GM23338 (cell line): ENCODE measurements around the gene C19orf81. TPM values are rescaled to one million over a fixed set of nuclear protein-coding genes. Genes with fewer than 3 reads are reported as not detected.
"Not testable (repeated sequence)": the region's sequence is repeated elsewhere in the genome, so short reads cannot be mapped to it uniquely, and the experiment has no call there.

Experiments
- ATAC-seq: fragments of 200-7000 bp; cut with Tn5 transposase; 3 replicates; pipeline ENCODE4 v1.9.1; 2020
- DNase-seq: peaks from one replicate; pipeline ENCODE4 v3.0.0-alpha.2; 2015; ENCODE audit warnings: low spot score
- H2AFZ ChIP-seq: fragments of 200-600 bp; sonication (generic); 2 replicates; pipeline ENCODE4 v1.8.0; 2016; ENCODE audit warnings: antibody characterized with exemption, mild to moderate bottlenecking, moderate library complexity
- H3F3A ChIP-seq: fragments of 200-600 bp; sonication (generic); replicated peaks from 2 replicates; pipeline ENCODE4 v1.8.0; 2017; ENCODE audit warnings: antibody characterized with exemption, mixed run types, low read depth
- H3K27ac ChIP-seq: fragments of 200-600 bp; sonication (generic); 2 replicates; pipeline ENCODE4 v1.6.1; 2016; ENCODE audit warnings: low read depth
- H3K27me3 ChIP-seq: fragments of 200-600 bp; sonication (generic); 2 replicates; pipeline ENCODE4 v1.8.0; 2016; ENCODE audit warnings: mild to moderate bottlenecking, mixed run types, moderate library complexity; ENCODE audit not compliant: insufficient read depth
- H3K36me3 ChIP-seq: fragments of 200-600 bp; sonication (generic); 2 replicates; pipeline ENCODE4 v1.8.0; 2016; ENCODE audit warnings: mild to moderate bottlenecking; ENCODE audit not compliant: insufficient read depth
- H3K4me1 ChIP-seq: fragments of 200-600 bp; sonication (generic); 2 replicates; pipeline ENCODE4 v1.8.0; 2016; ENCODE audit warnings: mild to moderate bottlenecking, moderate library complexity; ENCODE audit not compliant: insufficient read depth
- H3K4me2 ChIP-seq: fragments of 200-600 bp; sonication (generic); 2 replicates; pipeline ENCODE4 v1.7.1; 2017; ENCODE audit warnings: mixed run types
- H3K4me3 ChIP-seq: fragments of 200-600 bp; sonication (generic); 2 replicates; pipeline ENCODE4 v1.6.1; 2016; ENCODE audit warnings: mixed run types
- H3K79me2 ChIP-seq: fragments of 200-600 bp; sonication (generic); replicated peaks from 2 replicates; pipeline ENCODE4 v1.8.0; 2017; ENCODE audit warnings: mild to moderate bottlenecking; ENCODE audit not compliant: insufficient read depth
- H3K9me2 ChIP-seq: fragments of 200-600 bp; sonication (generic); 2 replicates; pipeline ENCODE4 v1.8.0; 2017; ENCODE audit not compliant: insufficient read depth
- H4K20me1 ChIP-seq: fragments of 200-600 bp; sonication (generic); replicated peaks from 2 replicates; pipeline ENCODE4 v1.8.0; 2017; ENCODE audit warnings: mild to moderate bottlenecking; ENCODE audit not compliant: insufficient read depth
- H3K27ac Mint-ChIP-seq: 2 replicates; pipeline ENCODE4 v1.8.0; 2020; ENCODE audit warnings: inconsistent platforms, mild to moderate bottlenecking, moderate library complexity, mixed read lengths
- H3K27me3 Mint-ChIP-seq: 3 replicates; pipeline ENCODE4 v1.8.0; 2022; ENCODE audit warnings: low read depth, mild to moderate bottlenecking, moderate library complexity, mixed read lengths, inconsistent platforms; ENCODE audit not compliant: insufficient read depth, poor library complexity
- H3K36me3 Mint-ChIP-seq: 3 replicates; pipeline ENCODE4 v1.8.0; 2021; ENCODE audit warnings: low read depth, mild to moderate bottlenecking, inconsistent platforms, moderate library complexity, mixed read lengths
- H3K4me1 Mint-ChIP-seq: 3 replicates; pipeline ENCODE4 v1.8.0; 2020; ENCODE audit warnings: mild to moderate bottlenecking, inconsistent platforms, mixed read lengths
- H3K4me3 Mint-ChIP-seq: 3 replicates; pipeline ENCODE4 v1.8.0; 2021; ENCODE audit warnings: moderate library complexity, mild to moderate bottlenecking, inconsistent platforms, mixed read lengths
- H3K9me3 Mint-ChIP-seq: 3 replicates; pipeline ENCODE4 v1.8.0; 2020; ENCODE audit warnings: moderate library complexity, mild to moderate bottlenecking, inconsistent platforms, mixed read lengths
- polyA plus RNA-seq: library from polyadenylated mRNA; unstranded; fragments of >200 nt; fragmentation: Nextera tagmentation; extraction: Ambion mirVana; gene quantifications from 2 replicates; pipeline ENCODE4 v1.2.1, GENCODE V29; 2016
- total RNA-seq: library from RNA; depleted of rRNA; stranded (reverse); fragments of >200 nt; shearing (Covaris generic); gene quantifications from 2 replicates; pipeline ENCODE4 v1.2.3, GENCODE V29; 2014

C19orf81 gene
- total and polyA plus RNA-seq, 2 experiments from 2014 or later = 23.2 to 54.3 TPM

- not testable (repeated sequence) for H3K4me2 ChIP-seq, H2AFZ ChIP-seq, DNase-seq, ATAC-seq, H3K27me3 ChIP-seq, H3K36me3 ChIP-seq, H4K20me1 ChIP-seq, H3K4me1 Mint-ChIP-seq, H3F3A ChIP-seq, H3K4me3 Mint-ChIP-seq, H3K27me3 Mint-ChIP-seq, H3K9me2 ChIP-seq, H3K27ac Mint-ChIP-seq, H3K4me3 ChIP-seq, H3K27ac ChIP-seq, H3K79me2 ChIP-seq, H3K4me1 ChIP-seq
- peaks cover 70% of the 10 kb centered on the region for H3K9me3 Mint-ChIP-seq
- peaks cover 21% of the 10 kb centered on the region for H3K36me3 Mint-ChIP-seq
Observed at GRCh38 chr19:50612504-50613404, 36.5 kb upstream of the C19orf81 start.

DNA sequence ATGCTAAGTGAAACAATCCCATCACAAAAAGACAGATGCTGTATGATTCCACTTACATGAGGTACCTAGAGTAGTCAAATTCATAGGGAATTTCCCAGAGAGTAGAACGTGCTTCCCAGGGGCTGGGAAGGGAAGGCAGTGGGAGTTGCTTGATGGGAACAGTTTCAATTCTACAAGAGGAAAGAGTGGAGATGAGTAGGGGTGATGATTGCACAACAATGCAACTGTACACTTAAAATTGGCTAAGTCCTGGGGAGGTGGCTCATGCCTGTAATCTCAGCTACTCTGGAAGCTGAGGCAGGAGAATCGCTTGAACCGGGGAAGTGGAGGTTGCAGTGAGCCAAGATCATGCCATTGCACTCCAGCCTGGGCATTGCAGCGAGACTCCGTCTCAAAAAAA, 30.9 kb upstream of the C19orf81 start:
- H3K4me1 Mint-ChIP-seq, H3K27me3 ChIP-seq, DNase-seq, H3K4me3 Mint-ChIP-seq, H3K27me3 Mint-ChIP-seq, H3K4me3 ChIP-seq, H3K36me3 ChIP-seq, H3K27ac Mint-ChIP-seq, ATAC-seq, H3K36me3 Mint-ChIP-seq, H3K9me2 ChIP-seq, H2AFZ ChIP-seq, H3F3A ChIP-seq, H3K4me2 ChIP-seq, H3K27ac ChIP-seq, H3K4me1 ChIP-seq, H3K79me2 ChIP-seq, H4K20me1 ChIP-seq: not testable (repeated sequence)
- peaks cover 63% of the 10 kb centered on the region for H3K9me3 Mint-ChIP-seq

DNA sequence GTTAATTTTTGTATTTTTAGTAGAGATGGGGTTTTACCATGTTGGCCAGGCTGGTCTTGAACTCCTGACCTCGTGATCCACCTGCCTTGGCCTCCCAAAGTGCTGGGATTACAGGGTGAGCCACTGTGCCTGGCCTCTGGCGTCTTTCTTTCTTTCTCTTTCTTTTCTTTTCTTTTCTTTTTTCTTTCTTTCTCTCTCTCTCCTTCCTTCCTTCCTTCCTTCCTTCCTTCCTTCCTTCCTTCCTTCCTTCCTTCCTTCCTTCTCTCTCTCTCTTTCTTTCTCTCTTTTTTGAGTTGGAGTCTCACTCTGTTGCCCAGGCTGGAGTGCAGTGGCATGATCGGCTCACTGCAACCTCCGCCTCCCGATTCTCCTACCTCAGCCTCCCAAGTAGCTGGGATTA, 30.1 kb upstream of the C19orf81 start:
- not testable (repeated sequence) for ATAC-seq, H3K27me3 Mint-ChIP-seq, H3K36me3 ChIP-seq, H4K20me1 ChIP-seq, H3K4me1 ChIP-seq, H3K4me1 Mint-ChIP-seq, H3K4me3 Mint-ChIP-seq, H3K79me2 ChIP-seq, H2AFZ ChIP-seq, H3K27ac Mint-ChIP-seq, H3K36me3 Mint-ChIP-seq, H3F3A ChIP-seq, H3K27me3 ChIP-seq, DNase-seq, H3K27ac ChIP-seq, H3K4me2 ChIP-seq, H3K9me2 ChIP-seq, H3K4me3 ChIP-seq
- peaks cover 65% of the 10 kb centered on the region for H3K9me3 Mint-ChIP-seq

DNA sequence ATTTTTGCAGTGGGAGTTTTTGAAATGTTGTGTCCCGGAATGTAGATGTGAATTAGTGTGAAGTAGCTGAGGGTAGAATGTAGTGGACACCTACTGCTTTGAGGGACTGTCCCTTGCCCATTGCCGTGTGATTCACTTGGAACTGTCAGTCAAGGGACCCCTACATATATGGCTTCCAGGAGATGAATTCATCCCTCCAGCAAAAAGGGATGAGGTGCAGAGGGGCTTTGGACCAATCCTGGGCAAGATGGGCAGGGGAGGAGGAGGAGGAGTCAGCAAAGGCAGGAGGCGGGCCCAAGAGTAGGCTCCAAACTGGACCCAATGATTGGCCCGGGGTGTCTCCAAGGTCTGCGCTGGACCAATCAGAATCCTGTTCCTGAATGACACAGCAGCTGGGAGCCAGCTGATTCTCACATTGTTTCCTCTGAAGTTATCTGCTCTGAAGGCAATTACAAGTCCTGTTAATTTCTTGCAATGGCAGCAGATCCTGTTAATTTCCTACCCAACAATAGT, 28.8 kb upstream of the C19orf81 start:
- not testable (repeated sequence) for H3K36me3 ChIP-seq, H3K4me3 ChIP-seq, H3F3A ChIP-seq, DNase-seq, H3K79me2 ChIP-seq, H3K9me2 ChIP-seq, H2AFZ ChIP-seq, H3K4me1 ChIP-seq, ATAC-seq, H4K20me1 ChIP-seq, H3K27me3 Mint-ChIP-seq, H3K36me3 Mint-ChIP-seq, H3K27ac ChIP-seq, H3K4me1 Mint-ChIP-seq, H3K27ac Mint-ChIP-seq, H3K27me3 ChIP-seq, H3K4me2 ChIP-seq, H3K4me3 Mint-ChIP-seq
- peaks cover 65% of the 10 kb centered on the region for H3K9me3 Mint-ChIP-seq
